K562 (cell line): ENCODE results near the gene SLC34A1. TPM values are rescaled to one million over a fixed set of nuclear protein-coding genes. Genes with fewer than 3 reads are reported as not detected.

Experiments used
- ATAC-seq: fragments of 200-7000 bp; cut with Tn5 transposase; 3 replicates; pipeline ENCODE4 v1.9.1; 2020; ENCODE audit warnings: moderate library complexity
- BruUV-seq: library from RNA; stranded (reverse); fragments of 400-500 nt; replicated peaks from 2 replicates; lab custom pipeline; 2021; lab: Mats Ljungman, UMichigan
- CTCF ChIA-PET: fragments of 300-600 bp; formaldehyde crosslinking; extraction: SDS; loops from one replicate; lab custom pipeline; 2021; ENCODE audit warnings: low intra/inter-chr PET ratio; lab: Yijun Ruan, JAX
- POLR2A ChIA-PET: fragments of 300-600, 350-650 bp; sonication (Branson Sonifier 250); formaldehyde crosslinking; extraction: SDS; loops from one replicate; lab custom pipeline; 2021; ENCODE audit warnings: antibody characterized with exemption, inconsistent platforms; lab: Yijun Ruan, JAX
- DNase-seq, 4 experiments: peaks; one replicate each; pipeline versions ENCODE4 v3.0.0 to v3.0.0-alpha.2; 2011 to 2018; ENCODE audit warnings: low spot score in 3 of 4, mixed read lengths in 3 of 4; ENCODE audit errors: extremely low read depth in 1 of 4
- FAIRE-seq: peaks from 2 replicates; lab custom pipeline; 2011; peaks lifted over from hg19 to GRCh38; lab: Jason Lieb, UNC
- H2AFZ ChIP-seq: 2 replicates; pipeline ENCODE4 v1.6.0; 2011; ENCODE audit warnings: low read depth, low read length, control low read depth, inconsistent platforms
- H3K27ac ChIP-seq: fragments of 200-600 bp; 3 replicates; pipeline ENCODE4 v1.8.0; 2011; ENCODE audit warnings: low read depth, mild to moderate bottlenecking, control low read depth, inconsistent platforms, low read length, moderate library complexity, mixed read lengths; ENCODE audit errors: extremely low read depth
- H3K27me3 ChIP-seq, 2 experiments: fragments of 300-600 bp in 1 of 2; 2 replicates in 1 of 2; 3 replicates in 1 of 2; pipeline versions ENCODE4 v1.6.0 to v1.8.0; 2011; ENCODE audit warnings: inconsistent platforms in 2 of 2, low read length in 2 of 2, mild to moderate bottlenecking in 1 of 2, mixed read lengths in 1 of 2, moderate library complexity in 1 of 2; ENCODE audit not compliant: control insufficient read depth in 2 of 2, insufficient read depth in 2 of 2
- H3K36me3 ChIP-seq: fragments of 300-600 bp; 3 replicates; pipeline ENCODE4 v1.8.0; 2011; ENCODE audit warnings: mild to moderate bottlenecking, low read length, inconsistent platforms; ENCODE audit not compliant: control insufficient read depth, insufficient read depth
- H3K4me1 ChIP-seq, 2 experiments: fragments of 200-600 bp in 1 of 2; replicated peaks in 1 of 2; 2 replicates in 1 of 2; 3 replicates in 1 of 2; pipeline versions ENCODE4 v1.5.1 to v1.8.0; 2011; ENCODE audit warnings: inconsistent platforms in 2 of 2, low read length in 2 of 2, mild to moderate bottlenecking in 1 of 2, mixed read lengths in 1 of 2, moderate library complexity in 1 of 2; ENCODE audit not compliant: control insufficient read depth in 2 of 2, insufficient read depth in 2 of 2
- H3K4me2 ChIP-seq: 2 replicates; pipeline ENCODE4 v1.6.1; 2011; ENCODE audit warnings: low read length, control low read depth, inconsistent platforms, mixed read lengths; ENCODE audit not compliant: insufficient read depth
- H3K4me3 ChIP-seq: fragments of 200-600 bp; sonication (generic), shearing (Covaris generic); 2 replicates; pipeline ENCODE4 v1.5.1; 2016; ENCODE audit warnings: control low read depth, inconsistent platforms
- H3K79me2 ChIP-seq: fragments of 200-600 bp; 3 replicates; pipeline ENCODE4 v1.8.0; 2011; ENCODE audit warnings: low read length, inconsistent platforms; ENCODE audit not compliant: control insufficient read depth, insufficient read depth
- H3K9ac ChIP-seq, 2 experiments: 2 replicates each; pipeline versions ENCODE4 v1.6.0 to v1.6.1; 2011; ENCODE audit warnings: low read depth in 2 of 2, low read length in 2 of 2, control low read depth in 1 of 2, inconsistent platforms in 1 of 2, mild to moderate bottlenecking in 1 of 2, mixed read lengths in 1 of 2; ENCODE audit not compliant: insufficient read depth in 1 of 2
- H3K9me1 ChIP-seq: one replicate; pipeline ENCODE4 v1.6.0; 2011; ENCODE audit warnings: inconsistent platforms, mild to moderate bottlenecking, low read length, moderate library complexity; ENCODE audit not compliant: control insufficient read depth, insufficient read depth
- H3K9me3 ChIP-seq: replicated peaks from 2 replicates; pipeline ENCODE4 v1.5.1; 2011; ENCODE audit warnings: low read depth, low read length, inconsistent platforms; ENCODE audit not compliant: control insufficient read depth, insufficient read depth
- H4K20me1 ChIP-seq: replicated peaks from 2 replicates; pipeline ENCODE4 v1.6.1; 2011; ENCODE audit warnings: low read length, inconsistent platforms, mixed read lengths; ENCODE audit not compliant: control insufficient read depth, insufficient read depth
- PKNOX1 ChIP-seq: fragments of 450-650 bp; IDR thresholded peaks from 2 replicates; pipeline ENCODE4 v1.6.1; 2016
- ZBTB34 ChIP-seq: fragments of 250-450 bp; sonication (Bioruptor Pico); IDR thresholded peaks from 2 replicates; pipeline ENCODE4 v1.8.0; 2021; ENCODE audit warnings: mild to moderate bottlenecking, moderate library complexity
- ZNF263 ChIP-seq: sonication (generic); formaldehyde crosslinking; IDR thresholded peaks from 2 replicates; pipeline ENCODE4 v1.8.0; 2022; ENCODE audit warnings: mild to moderate bottlenecking, missing genetic modification reagents, borderline replicate concordance
- WGBS: fragments of 100-300 bp; shearing (Covaris generic); methylation state at CpG from one replicate; pipeline ENCODE4 v1.1.6; 2016; ENCODE audit warnings: low coverage, mixed read lengths; ENCODE audit not compliant: insufficient coverage; ENCODE audit errors: missing lambda C conversion rate; 5-methylcytosine and 5-hydroxymethylcytosine counted together
- in situ Hi-C: fragments of 300-500 bp; cut with MboI; formaldehyde crosslinking; loops from 4 replicates; pipeline ENCODE4 v1.15.0; 2018; ENCODE audit warnings: inconsistent platforms, mixed read lengths
- intact Hi-C: fragments of 100-400 bp; cut with micrococcal nuclease; formaldehyde crosslinking; loops from 2 replicates; pipeline ENCODE4 v1.14.2; 2022
- polyA plus RNA-seq, 8 experiments: library from polyadenylated mRNA; depleted of rRNA in 4 of 8; stranded (reverse) in 5 of 8; unstranded in 3 of 8; fragments of >200 nt; fragmentation: Nextera tagmentation in 2 of 8; fragmentation: Illumina TruSeq in 1 of 8; extraction: Ambion mirVana in 2 of 8; extraction: Trizol in 1 of 8; gene quantifications; 2 replicates each; pipeline versions ENCODE4 v1.2.1 to v1.2.3, GENCODE V29; 2011 to 2014; ENCODE audit warnings: inconsistent platforms in 1 of 8, missing spikeins in 1 of 8
- total RNA-seq, 7 experiments: library from RNA; depleted of rRNA in 6 of 7; stranded (reverse); fragments of >200 nt in 6 of 7; fragmentation: Illumina TruSeq in 2 of 7; extraction: Trizol in 2 of 7; gene quantifications; 2 replicates each; pipeline versions ENCODE4 v1.2.1 to v1.2.3, GENCODE V29; 2011 to 2021; ENCODE audit warnings: low replicate concordance in 1 of 7
- TF ChIP-seq, protein P1 (sequence below): sonication (generic); formaldehyde crosslinking; IDR thresholded peaks from 2 replicates; pipeline ENCODE4 v1.9.0; 2022; ENCODE audit warnings: mild to moderate bottlenecking, missing genetic modification reagents

Gene SLC34A1
- total and polyA plus RNA-seq, 9 of the 15 experiments (the other 6 are each of a cell fraction or from before 2014, with no cell fraction given), result not detected

- H4K20me1 ChIP-seq, result no peaks in the 10 kb centered on the region
- WGBS, result 48% methylated on average over 8 of the region's 8 CpGs
- no TSS peak for BruUV-seq
- CTCF ChIA-PET, result no interaction called here
- H3K9me3 ChIP-seq, result no peaks in the 10 kb centered on the region
- H3K4me1 ChIP-seq, result peaks cover 7 to 22% of the 10 kb centered on the region in 2 experiments; a peak in 3 of 5 replicates
- no peak overlapping the region for H3K4me3 ChIP-seq
- in situ Hi-C loops, result no loop called here
- 0 out of 2 replicates have a peak, but pooled peaks have one; percentile 5 for TF ChIP-seq PKNOX1
- no peak for TF ChIP-seq ZNF263 (CRISPR knock-in tag)
- no peaks in the 10 kb centered on the region for H3K9me1 ChIP-seq
- no peak for ATAC-seq
- intact Hi-C loops, result no loop called here
- peaks cover 0 to 12% of the 10 kb centered on the region in 2 experiments; a peak in 2 of 5 replicates for H3K27me3 ChIP-seq
- H3K9ac ChIP-seq, result peak overlapping the region in 1 of 2 experiments; percentile 29; a peak in 1 of 4 replicates
- H3K27ac ChIP-seq, result no peak overlapping the region
- H2AFZ ChIP-seq, result no peak overlapping the region
- H3K4me2 ChIP-seq, result no peak overlapping the region
- H3K36me3 ChIP-seq, result no peaks in the 10 kb centered on the region
- DNase-seq, result no peak
- no peak for FAIRE-seq
- POLR2A ChIA-PET, result interaction anchor here (0.6 to 1.1 kb wide), 5 partner anchors 14 to 69 kb away, joined by 3 to 5 read pairs (median 3); no protein-coding TSS in a partner anchor
- no peaks in the 10 kb centered on the region for H3K79me2 ChIP-seq
Measured at GRCh38 chr5:177386542-177386941, 2.3 kb downstream of the SLC34A1 start.

GRCh38 chr5:177387405-177387804 is 3.2 kb downstream of the SLC34A1 start:
- 30% methylated on average over 14 of the region's 14 CpGs for WGBS
- H3K4me3 ChIP-seq, result no peak overlapping the region
- no peak overlapping the region for H2AFZ ChIP-seq
- H3K27ac ChIP-seq, result no peak overlapping the region
- no peaks in the 10 kb centered on the region for H3K9me1 ChIP-seq
- POLR2A ChIA-PET, result interaction anchor here (0.6 to 0.7 kb wide), 3 partner anchors 9 to 19 kb away, joined by 3 to 4 read pairs (median 3); no protein-coding TSS in a partner anchor
- ATAC-seq (no peak), DNase-seq (no peak), FAIRE-seq (no peak)
- H3K9me3 ChIP-seq, result no peaks in the 10 kb centered on the region
- no peak overlapping the region for H3K4me2 ChIP-seq
- peaks cover 7 to 21% of the 10 kb centered on the region in 2 experiments; a peak in 3 of 5 replicates for H3K4me1 ChIP-seq
- in situ Hi-C loops (no loop called here), intact Hi-C loops (no loop called here)
- no peaks in the 10 kb centered on the region for H3K79me2 ChIP-seq
- CTCF ChIA-PET, result no interaction called here
- TF ChIP-seq, protein P1, sequence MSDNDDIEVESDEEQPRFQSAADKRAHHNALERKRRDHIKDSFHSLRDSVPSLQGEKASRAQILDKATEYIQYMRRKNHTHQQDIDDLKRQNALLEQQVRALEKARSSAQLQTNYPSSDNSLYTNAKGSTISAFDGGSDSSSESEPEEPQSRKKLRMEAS (CRISPR knock-in tag), result 0 out of 2 replicates have a peak, but pooled peaks have one; percentile 17
- TF ChIP-seq ZBTB34 (CRISPR knock-in tag), result no peak
- H3K27me3 ChIP-seq, result peaks cover 0 to 12% of the 10 kb centered on the region in 2 experiments; a peak in 2 of 5 replicates
- H3K36me3 ChIP-seq, result no peaks in the 10 kb centered on the region
- no peaks in the 10 kb centered on the region for H4K20me1 ChIP-seq
- no peak overlapping the region; a peak in 1 of 4 replicates for H3K9ac ChIP-seq
- no TSS peak for BruUV-seq
